BJ (cell line): ENCODE results near the gene ADAM19. TPM values are rescaled to one million over a fixed set of nuclear protein-coding genes. Genes with fewer than 3 reads are reported as not detected.

Experiments used
- CTCF ChIA-PET: fragments of 350-600 bp; formaldehyde crosslinking; extraction: SDS; loops from one replicate; lab custom pipeline; 2021; ENCODE audit warnings: antibody characterized with exemption, inconsistent platforms; lab: Yijun Ruan, JAX
- POLR2A ChIA-PET: fragments of 300-600 bp; sonication (Branson Sonifier 250); formaldehyde crosslinking; extraction: SDS; loops from one replicate; lab custom pipeline; 2021; ENCODE audit warnings: antibody characterized with exemption; lab: Charles Lee
- DNase-seq: peaks from one replicate; pipeline ENCODE4 v3.0.0-alpha.2; 2011; ENCODE audit warnings: low read depth
- H3K27me3 ChIP-seq: 2 replicates; pipeline ENCODE4 v1.6.0; 2011; ENCODE audit warnings: low read length; ENCODE audit not compliant: control insufficient read depth, insufficient read depth
- H3K36me3 ChIP-seq: 2 replicates; pipeline ENCODE4 v1.5.1; 2011; ENCODE audit warnings: low read length; ENCODE audit not compliant: control insufficient read depth, insufficient read depth
- H3K4me3 ChIP-seq: 2 replicates; pipeline ENCODE4 v1.5.1; 2011; ENCODE audit warnings: low read depth, mild to moderate bottlenecking, control low read depth, low read length
- polyA plus RNA-seq: library from polyadenylated mRNA; depleted of rRNA; stranded (reverse); fragments of >200 nt; gene quantifications from 2 replicates; pipeline ENCODE4 v1.2.3, GENCODE V29; 2011
- TF ChIP-seq, protein P1 (sequence below): IDR thresholded peaks from 2 replicates; pipeline ENCODE4 v1.5.1; 2011; ENCODE audit warnings: low read depth, mild to moderate bottlenecking, control low read depth, inconsistent platforms, low read length, moderate library complexity; ENCODE audit not compliant: insufficient read depth

Gene ADAM19
- polyA plus RNA-seq, 1 experiment, result 68.3 TPM

DNA sequence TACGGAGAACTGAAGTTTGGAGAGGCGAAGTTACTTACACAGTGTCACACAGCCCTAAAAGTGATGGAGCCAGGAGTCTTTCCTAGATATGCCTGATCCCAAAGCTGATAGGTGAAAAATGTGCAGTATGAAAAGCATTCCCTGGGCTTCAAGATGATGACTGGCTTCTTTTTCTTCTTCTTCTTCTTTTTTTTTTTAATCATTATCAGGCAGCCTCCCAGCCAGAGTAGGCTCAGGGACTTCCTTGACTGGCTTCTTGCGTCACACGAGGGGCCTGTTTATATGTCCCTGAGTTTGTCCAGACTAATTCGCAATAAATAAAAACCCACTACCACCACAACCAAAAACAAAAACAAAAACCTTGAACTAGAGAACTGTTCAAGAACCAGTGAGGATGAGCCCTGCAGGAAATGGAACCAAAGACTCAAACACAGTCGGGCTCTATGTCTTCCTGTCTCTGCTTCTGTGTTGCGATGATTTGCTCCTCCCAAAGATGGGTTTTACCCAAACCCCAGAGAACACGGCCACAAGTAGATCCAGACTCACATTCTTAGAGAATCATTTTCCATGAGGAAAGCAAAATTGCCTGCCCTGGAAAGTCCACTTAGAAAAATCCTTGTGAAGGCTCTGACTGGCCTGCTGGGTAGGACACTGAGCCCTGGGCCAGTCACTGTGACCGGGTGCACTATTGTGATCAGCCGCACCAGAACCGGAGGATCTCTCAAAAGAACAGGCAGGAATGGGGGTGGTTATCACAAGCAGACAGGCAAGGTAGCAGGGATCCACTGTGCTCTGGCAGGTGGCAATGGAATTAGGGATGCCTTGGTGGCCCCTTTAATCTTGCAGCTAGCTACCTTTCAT, 38.0 kb upstream of the ADAM19 start:
- H3K27me3 ChIP-seq, result no peaks in the 10 kb centered on the region
- H3K36me3 ChIP-seq, result no peaks in the 10 kb centered on the region
- TF ChIP-seq, protein P1, sequence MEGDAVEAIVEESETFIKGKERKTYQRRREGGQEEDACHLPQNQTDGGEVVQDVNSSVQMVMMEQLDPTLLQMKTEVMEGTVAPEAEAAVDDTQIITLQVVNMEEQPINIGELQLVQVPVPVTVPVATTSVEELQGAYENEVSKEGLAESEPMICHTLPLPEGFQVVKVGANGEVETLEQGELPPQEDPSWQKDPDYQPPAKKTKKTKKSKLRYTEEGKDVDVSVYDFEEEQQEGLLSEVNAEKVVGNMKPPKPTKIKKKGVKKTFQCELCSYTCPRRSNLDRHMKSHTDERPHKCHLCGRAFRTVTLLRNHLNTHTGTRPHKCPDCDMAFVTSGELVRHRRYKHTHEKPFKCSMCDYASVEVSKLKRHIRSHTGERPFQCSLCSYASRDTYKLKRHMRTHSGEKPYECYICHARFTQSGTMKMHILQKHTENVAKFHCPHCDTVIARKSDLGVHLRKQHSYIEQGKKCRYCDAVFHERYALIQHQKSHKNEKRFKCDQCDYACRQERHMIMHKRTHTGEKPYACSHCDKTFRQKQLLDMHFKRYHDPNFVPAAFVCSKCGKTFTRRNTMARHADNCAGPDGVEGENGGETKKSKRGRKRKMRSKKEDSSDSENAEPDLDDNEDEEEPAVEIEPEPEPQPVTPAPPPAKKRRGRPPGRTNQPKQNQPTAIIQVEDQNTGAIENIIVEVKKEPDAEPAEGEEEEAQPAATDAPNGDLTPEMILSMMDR, result no peak
- DNase-seq, result no peak
- CTCF ChIA-PET, result interaction anchor here (0.7 to 0.8 kb wide), 2 partner anchors 22 to 45 kb away, joined by 3 read pairs; no protein-coding TSS in a partner anchor
- POLR2A ChIA-PET, result no interaction called here
- H3K4me3 ChIP-seq, result no peak overlapping the region

DNA sequence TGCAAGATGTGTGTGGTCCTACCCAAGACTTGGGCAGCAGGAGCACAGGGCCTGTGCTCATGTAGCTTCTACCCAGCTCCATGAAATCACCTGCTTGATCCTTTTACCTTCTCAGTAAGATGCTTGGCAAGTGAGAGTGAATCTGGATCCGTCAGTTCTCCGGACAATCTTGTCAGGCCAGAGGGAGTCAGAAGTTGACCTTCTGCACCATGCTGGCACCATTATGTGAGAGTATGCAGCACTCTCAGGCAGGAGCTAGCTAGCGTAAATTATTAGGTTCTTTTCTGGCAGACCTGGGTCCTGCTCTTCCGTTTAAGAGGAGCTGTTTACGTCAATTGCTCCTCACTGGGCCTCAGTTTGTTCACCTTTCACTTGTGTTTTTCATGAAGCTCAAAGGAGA, 37.0 kb upstream of the ADAM19 start:
- Histone ChIP-seq H3K36me3 (no peaks in the 10 kb centered on the region), H3K27me3 (no peaks in the 10 kb centered on the region), H3K4me3 (no peak overlapping the region)
- POLR2A ChIA-PET, result no interaction called here
- TF ChIP-seq, protein P1, result no peak
- CTCF ChIA-PET, result interaction anchor here (0.7 to 0.8 kb wide), 2 partner anchors 21 to 44 kb away, joined by 3 read pairs; no protein-coding TSS in a partner anchor
- DNase-seq, result no peak

DNA sequence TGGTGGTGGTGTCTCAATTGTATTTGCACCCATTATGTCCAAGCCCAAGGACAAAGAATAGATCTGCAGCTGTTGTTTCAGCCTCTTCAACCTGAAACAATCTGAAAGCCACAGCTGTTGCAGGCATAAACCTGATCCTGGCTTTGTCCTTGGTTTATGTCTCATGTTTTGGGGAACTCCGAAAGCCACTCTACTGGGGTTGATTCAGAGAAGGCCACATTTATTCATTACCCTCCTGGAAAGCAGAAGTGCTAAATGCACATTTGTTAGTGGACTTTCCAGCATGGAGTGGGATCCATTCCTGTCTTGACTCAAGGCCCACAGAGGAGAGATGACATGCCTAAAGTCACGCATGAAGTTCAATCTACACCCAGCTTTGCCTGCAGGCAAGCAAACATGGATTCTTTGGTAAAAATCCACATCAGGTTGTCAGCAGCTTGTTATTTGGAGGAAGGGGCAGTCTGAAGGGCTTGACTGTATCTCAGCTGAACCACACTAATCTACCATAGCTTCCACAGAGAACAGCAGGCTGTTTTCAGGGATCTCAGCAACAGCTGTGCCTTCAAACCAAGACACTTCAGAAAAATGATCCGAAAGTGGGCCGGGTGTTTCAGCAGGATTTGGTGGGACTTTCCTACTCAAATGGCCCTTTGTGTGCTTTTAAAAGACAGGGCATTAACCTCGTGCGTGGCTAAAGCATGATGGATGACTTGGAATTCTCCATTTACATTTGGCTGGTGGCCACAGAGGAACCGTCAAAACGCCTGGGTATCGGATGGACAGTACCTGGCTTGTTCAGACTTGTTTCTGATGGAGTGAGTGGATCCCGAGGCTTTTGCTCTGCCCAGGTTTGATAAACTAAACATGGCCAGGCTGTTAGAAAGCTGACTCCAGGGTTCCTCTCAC, 36.2 kb upstream of the ADAM19 start:
- ChIA-PET POLR2A (no interaction called here), CTCF (no interaction called here)
- no peaks in the 10 kb centered on the region for H3K27me3 ChIP-seq
- H3K36me3 ChIP-seq, result no peaks in the 10 kb centered on the region
- no peak for DNase-seq
- TF ChIP-seq, protein P1, result no peak
- H3K4me3 ChIP-seq, result no peak overlapping the region

DNA sequence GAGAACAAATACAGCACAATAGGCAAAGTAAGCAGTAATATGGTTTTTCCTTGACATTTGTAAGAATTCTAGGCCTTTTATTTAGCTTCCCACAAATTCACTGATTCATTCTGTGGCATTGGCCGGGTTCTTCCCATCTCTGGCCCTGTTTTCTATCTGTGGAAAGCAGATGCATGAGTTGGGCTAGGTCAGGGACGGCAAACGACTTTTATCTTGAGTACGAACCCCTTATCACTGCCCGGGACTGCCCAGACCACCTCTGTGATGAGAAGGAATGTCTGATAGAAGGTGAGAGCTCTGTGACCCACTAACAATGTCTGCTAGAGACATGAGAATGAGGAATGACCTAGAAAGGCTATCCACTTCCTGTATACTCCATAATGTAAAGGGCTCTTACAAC, 35.4 kb upstream of the ADAM19 start:
- no peak for DNase-seq
- POLR2A ChIA-PET, result no interaction called here
- no peak overlapping the region for H3K4me3 ChIP-seq
- no peaks in the 10 kb centered on the region for H3K27me3 ChIP-seq
- TF ChIP-seq, protein P1, result no peak
- H3K36me3 ChIP-seq, result no peaks in the 10 kb centered on the region
- CTCF ChIA-PET, result interaction anchor here (0.6 kb wide), 1 partner anchor 16 kb away, joined by 3 read pairs; no protein-coding TSS in a partner anchor

DNA sequence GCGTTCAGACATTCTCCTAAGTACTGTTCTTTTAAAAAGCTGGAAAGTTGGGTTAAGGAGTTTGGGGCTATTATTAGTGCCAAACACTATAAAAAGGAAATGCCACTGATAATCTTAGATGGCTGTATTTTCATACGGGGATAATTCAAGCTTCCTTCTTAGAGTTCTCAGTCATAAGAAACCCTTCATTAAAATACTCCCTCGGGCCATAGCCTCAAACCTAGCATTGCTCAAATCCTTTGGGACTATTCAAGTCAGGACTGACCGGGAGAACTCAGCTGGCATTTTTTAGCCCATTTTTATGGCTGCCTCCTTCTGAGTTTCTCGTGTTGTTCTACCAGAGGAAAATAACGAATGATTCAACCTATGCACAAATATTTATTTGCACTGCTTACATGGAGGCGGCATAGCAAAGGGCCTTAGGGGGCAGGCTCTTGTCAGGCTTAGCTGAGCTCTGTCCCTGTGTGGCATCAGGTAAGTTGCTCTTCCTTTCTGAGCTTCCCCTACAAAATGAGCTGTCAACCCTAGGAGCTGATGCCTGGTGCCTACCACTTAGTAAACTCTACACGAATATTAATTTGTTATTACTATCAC, 33.5 kb upstream of the ADAM19 start:
- TF ChIP-seq, protein P1, result no peak
- no peak overlapping the region for H3K4me3 ChIP-seq
- POLR2A ChIA-PET, result no interaction called here
- no peaks in the 10 kb centered on the region for H3K36me3 ChIP-seq
- no peaks in the 10 kb centered on the region for H3K27me3 ChIP-seq
- no peak for DNase-seq
- CTCF ChIA-PET, result interaction anchor here (0.7 to 1.6 kb wide), 2 partner anchors 28 to 110 kb away, joined by 3 read pairs; no protein-coding TSS in a partner anchor
